Measurements from ENCODE around the gene TIMM13. TPM values are rescaled to one million over a fixed set of nuclear protein-coding genes. Genes with fewer than 3 reads are reported as not detected.

Gene TIMM13
- total and polyA plus RNA-seq, 2 donors (not counting 3 experiments of a cell fraction or from before 2014, with no cell fraction given), result 154 to 160 TPM

- Histone ChIP-seq H3K4me3 (replicated peaks in 1 of 3; ENCODE audit: insufficient read depth in 1 of 3, low read depth in 1 of 3, low read length in 3 of 3) (no peak overlapping the region), H3K9ac (replicated peaks; ENCODE audit: extremely low read depth, insufficient read depth, low read length) (no peak overlapping the region), H4K20me1 (replicated peaks; ENCODE audit: control insufficient read depth, extremely low read depth, insufficient read depth, low read length) (no peaks in the 10 kb centered on the region), H3K4me2 (ENCODE audit: insufficient read depth, low read length) (no peak overlapping the region), H3K27me3 (ENCODE audit: control insufficient read depth in 2 of 2, insufficient read depth in 2 of 2, low read length in 2 of 2) (no peaks in the 10 kb centered on the region), H3K9me3 (replicated peaks; ENCODE audit: control insufficient read depth, insufficient read depth, low read length) (no peaks in the 10 kb centered on the region), H3K79me2 (ENCODE audit: control insufficient read depth, insufficient read depth, low read length) (peaks cover 56% of the 10 kb centered on the region), H2AFZ (ENCODE audit: low read depth, low read length) (no peak overlapping the region), H3K36me3 (ENCODE audit: control insufficient read depth in 2 of 2, extremely low read depth in 1 of 2, insufficient read depth in 2 of 2, low read length in 2 of 2) (peaks cover 7 to 26% of the 10 kb centered on the region in 2 experiments), H3K9me1 (replicated peaks; ENCODE audit: control insufficient read depth, extremely low read depth, insufficient read depth, low read length) (no peaks in the 10 kb centered on the region), H3K27ac (ENCODE audit: insufficient read depth, low read depth, low read length) (no peak overlapping the region), H3K4me1 (ENCODE audit: control insufficient read depth, extremely low read depth, insufficient read depth, low read length) (no peaks in the 10 kb centered on the region)
- FAIRE-seq (no peak), DNase-seq (ENCODE audit: low read depth, low spot score) (no peak)
- intact Hi-C loops (cut with micrococcal nuclease) (no loop called here), dilution Hi-C loops (cut with MboI; ENCODE audit: extremely low pct_ligation_motif_present, low sequenced_read_pairs) (no loop called here)
- no TSS peak for BruUV-seq (replicated peaks)
- ChIA-PET CTCF (interaction anchor here (0.6 to 1.1 kb wide), 3 partner anchors 171 to 602 kb away, joined by 3 to 4 read pairs (median 3); no protein-coding TSS in a partner anchor), POLR2A (no interaction called here)
- no peak for TF ChIP-seq JUN (IDR thresholded peaks at IDR 0.05; ENCODE audit: borderline replicate concordance, insufficient read depth, insufficient read length, low read depth)
- TF ChIP-seq POLR2A (IDR thresholded peaks at IDR 0.05; ENCODE audit: low read depth, low read length), result no peak
- no peak for TF ChIP-seq POLR2AphosphoS5 (IDR thresholded peaks at IDR 0.05; ENCODE audit: insufficient read depth, low read depth, low read length)
- no peak for TF ChIP-seq FOS (IDR thresholded peaks at IDR 0.05; ENCODE audit: borderline replicate concordance, insufficient read depth, low read length)
- no peak for TF ChIP-seq MYC (IDR thresholded peaks at IDR 0.05; ENCODE audit: low read depth, low read length)
- no peak for TF ChIP-seq EZH2 (IDR thresholded peaks at IDR 0.05; ENCODE audit: borderline replicate concordance, low read depth, low read length, severe bottlenecking)
- TF ChIP-seq, protein P1, sequence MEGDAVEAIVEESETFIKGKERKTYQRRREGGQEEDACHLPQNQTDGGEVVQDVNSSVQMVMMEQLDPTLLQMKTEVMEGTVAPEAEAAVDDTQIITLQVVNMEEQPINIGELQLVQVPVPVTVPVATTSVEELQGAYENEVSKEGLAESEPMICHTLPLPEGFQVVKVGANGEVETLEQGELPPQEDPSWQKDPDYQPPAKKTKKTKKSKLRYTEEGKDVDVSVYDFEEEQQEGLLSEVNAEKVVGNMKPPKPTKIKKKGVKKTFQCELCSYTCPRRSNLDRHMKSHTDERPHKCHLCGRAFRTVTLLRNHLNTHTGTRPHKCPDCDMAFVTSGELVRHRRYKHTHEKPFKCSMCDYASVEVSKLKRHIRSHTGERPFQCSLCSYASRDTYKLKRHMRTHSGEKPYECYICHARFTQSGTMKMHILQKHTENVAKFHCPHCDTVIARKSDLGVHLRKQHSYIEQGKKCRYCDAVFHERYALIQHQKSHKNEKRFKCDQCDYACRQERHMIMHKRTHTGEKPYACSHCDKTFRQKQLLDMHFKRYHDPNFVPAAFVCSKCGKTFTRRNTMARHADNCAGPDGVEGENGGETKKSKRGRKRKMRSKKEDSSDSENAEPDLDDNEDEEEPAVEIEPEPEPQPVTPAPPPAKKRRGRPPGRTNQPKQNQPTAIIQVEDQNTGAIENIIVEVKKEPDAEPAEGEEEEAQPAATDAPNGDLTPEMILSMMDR (IDR thresholded peaks at IDR 0.05; ENCODE audit: extremely low read depth in 1 of 2, insufficient read depth in 1 of 2, low read depth in 1 of 2, low read length in 2 of 2), result no peak
- TF ChIP-seq, protein P2, sequence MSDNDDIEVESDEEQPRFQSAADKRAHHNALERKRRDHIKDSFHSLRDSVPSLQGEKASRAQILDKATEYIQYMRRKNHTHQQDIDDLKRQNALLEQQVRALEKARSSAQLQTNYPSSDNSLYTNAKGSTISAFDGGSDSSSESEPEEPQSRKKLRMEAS (IDR thresholded peaks at IDR 0.05; ENCODE audit: insufficient read depth, insufficient read length), result no peak
- no peak for TF ChIP-seq GATA2 (IDR thresholded peaks at IDR 0.05; ENCODE audit: insufficient read depth, insufficient read length, low read depth, low read length)
Measured at GRCh38 chr19:2440515-2440914, 13.1 kb upstream of the TIMM13 start.

All from endothelial cell of umbilical vein (primary cell).